Epithelial cell of esophagus (primary cell): ENCODE data around the gene CDK4.

Experiments used
- DNase-seq: peaks from one replicate; pipeline ENCODE4 v3.0.0; 2010; ENCODE audit warnings: low read depth
- H3K4me3 ChIP-seq: 2 replicates; pipeline ENCODE4 v1.5.1; 2011; ENCODE audit warnings: mild to moderate bottlenecking, low read length, control low read depth
- CTCF ChIP-seq: IDR thresholded peaks from 2 replicates; pipeline ENCODE4 v1.5.1; 2011; ENCODE audit warnings: low read depth, mild to moderate bottlenecking, low read length, control low read depth, inconsistent platforms; ENCODE audit not compliant: insufficient read depth; ENCODE audit errors: missing control alignments

The CDK4 gene

GRCh38 chr12:57729321-57729844 is 22.7 kb downstream of the CDK4 start:
- no peak for DNase-seq
- TF ChIP-seq CTCF: no peak
- no peak overlapping the region for H3K4me3 ChIP-seq

DNA sequence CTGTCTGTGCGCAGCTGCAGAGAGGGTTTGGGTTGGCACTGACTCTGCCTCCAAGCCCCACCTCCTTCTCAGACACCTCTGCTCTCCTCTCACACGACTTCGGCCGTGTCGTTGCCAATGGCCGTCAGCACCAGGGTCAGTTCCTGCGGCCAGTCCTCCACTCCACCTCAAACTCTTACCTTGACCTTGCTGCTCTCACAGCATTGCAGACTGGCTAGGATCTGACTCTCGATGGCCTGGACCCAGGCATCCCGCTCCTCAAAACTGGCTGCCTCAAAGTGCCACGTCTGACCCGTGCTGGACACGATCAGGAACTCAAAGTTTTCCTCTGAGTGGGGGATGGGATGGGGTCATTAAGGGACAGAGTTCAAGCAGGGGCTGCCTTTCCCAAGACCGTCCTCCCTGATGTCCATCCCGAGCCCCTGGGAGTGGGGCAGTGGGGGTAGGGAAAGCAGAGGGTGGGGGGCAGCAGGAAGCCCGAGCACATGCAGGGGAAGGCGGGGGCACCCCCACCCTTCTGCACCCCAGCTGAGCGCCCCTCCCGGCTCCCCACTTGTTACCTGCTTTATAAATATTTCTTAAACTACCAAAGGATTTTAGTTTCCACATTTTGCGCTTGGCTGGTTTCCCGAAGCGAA is 24.2 kb downstream of the CDK4 start:
- no peak for TF ChIP-seq CTCF
- no peak for DNase-seq
- no peak overlapping the region for H3K4me3 ChIP-seq

GRCh38 chr12:57726884-57727757 is 25.0 kb downstream of the CDK4 start:
- peak; percentile 20 for DNase-seq
- peak overlapping the region; percentile 43 for H3K4me3 ChIP-seq
- TF ChIP-seq CTCF: peak; percentile 33

GRCh38 chr12:57726151-57726883 is 25.8 kb downstream of the CDK4 start:
- peak; percentile 82 for DNase-seq
- H3K4me3 ChIP-seq: peak overlapping the region; percentile 65
- peak; percentile 78 for TF ChIP-seq CTCF

- H3K4me3 ChIP-seq: peak overlapping the region; percentile 65
- DNase-seq: no peak
- no peak for TF ChIP-seq CTCF
Observed at GRCh38 chr12:57725851-57726150, 26.3 kb downstream of the CDK4 start.

- no peak for TF ChIP-seq CTCF
- no peak overlapping the region for H3K4me3 ChIP-seq
- DNase-seq: no peak
Observed at GRCh38 chr12:57724936-57725740, 27.0 kb downstream of the CDK4 start.
